Stomach smooth muscle (tissue), 2 donors: Measurements from ENCODE around the gene KRT71.
"Not testable (repeated sequence)": the region's sequence is repeated elsewhere in the genome, so short reads cannot be mapped to it uniquely, and the experiment has no call there.

Experiments
- H3K27ac ChIP-seq: one replicate; pipeline ENCODE4 v1.7.0; 2013; ENCODE audit warnings: mild to moderate bottlenecking, low read length, inconsistent platforms
- H3K27me3 ChIP-seq, 2 donors: one replicate each; pipeline ENCODE4 v1.7.0; 2013; ENCODE audit warnings: low read length in 2 of 2; ENCODE audit not compliant: insufficient read depth in 2 of 2, control insufficient read depth in 1 of 2
- H3K36me3 ChIP-seq, 2 donors: one replicate each; pipeline ENCODE4 v1.7.0; 2013; ENCODE audit warnings: low read length in 2 of 2; ENCODE audit not compliant: control insufficient read depth in 2 of 2, insufficient read depth in 2 of 2
- H3K4me1 ChIP-seq: one replicate; pipeline ENCODE4 v1.7.0; 2013; ENCODE audit warnings: low read length; ENCODE audit not compliant: control insufficient read depth, insufficient read depth
- H3K4me3 ChIP-seq, 2 donors: one replicate each; pipeline ENCODE4 v1.7.0; 2013; ENCODE audit warnings: low read length in 2 of 2
- H3K9ac ChIP-seq, 2 donors: one replicate each; pipeline ENCODE4 v1.7.0; 2013; ENCODE audit warnings: low read length in 2 of 2, mild to moderate bottlenecking in 1 of 2
- H3K9me3 ChIP-seq, 2 donors: one replicate each; pipeline ENCODE4 v1.7.0; 2013; ENCODE audit warnings: low read length in 2 of 2; ENCODE audit not compliant: control insufficient read depth in 2 of 2
- donor health status: healthy.
- donor health status: Pancreatic carcinoma.

The KRT71 gene

GRCh38 chr12:52514471-52515318 lies 38.2 kb downstream of the KRT71 start:
- Histone ChIP-seq H3K9ac (no peak overlapping the region), H3K36me3 (no peaks in the 10 kb centered on the region), H3K4me3 (no peak overlapping the region), H3K4me1 (peaks cover 17% of the 10 kb centered on the region), H3K27ac (peak overlapping the region; percentile 37), H3K9me3 (no peaks in the 10 kb centered on the region), H3K27me3 (no peaks in the 10 kb centered on the region)

- Histone ChIP-seq H3K4me1 (peaks cover 17% of the 10 kb centered on the region), H3K9me3 (no peaks in the 10 kb centered on the region)
These were observed 39.2 kb downstream of the KRT71 start for GRCh38 chr12:52513736-52514135.

GRCh38 chr12:52508211-52508610 lies 44.7 kb downstream of the KRT71 start:
- Histone ChIP-seq H3K36me3 (no peaks in the 10 kb centered on the region), H3K9me3 (no peaks in the 10 kb centered on the region), H3K4me3 (no peak overlapping the region), H3K9ac (no peak overlapping the region), H3K27ac (no peak overlapping the region), H3K4me1 (peaks cover 6% of the 10 kb centered on the region), H3K27me3 (no peaks in the 10 kb centered on the region)

More at GRCh38 chr12:52513736-52514135, 39.2 kb downstream of the KRT71 start:
- H3K27ac ChIP-seq = no peak overlapping the region
- no peaks in the 10 kb centered on the region for H3K27me3 ChIP-seq
- H3K9ac ChIP-seq = no peak overlapping the region
- no peak overlapping the region for H3K4me3 ChIP-seq
- H3K36me3 ChIP-seq = no peaks in the 10 kb centered on the region

- Histone ChIP-seq H3K9ac (no peak overlapping the region), H3K4me1 (peaks cover 2% of the 10 kb centered on the region)
These were observed 45.9 kb downstream of the KRT71 start for GRCh38 chr12:52506858-52507715.

GRCh38 chr12:52502877-52503276 lies 50.1 kb downstream of the KRT71 start:
- Histone ChIP-seq H3K36me3 (no peaks in the 10 kb centered on the region), H3K4me1 (no peaks in the 10 kb centered on the region), H3K4me3 (no peak overlapping the region), H3K9me3 (no peaks in the 10 kb centered on the region), H3K9ac (no peak overlapping the region), H3K27ac (no peak overlapping the region), H3K27me3 (no peaks in the 10 kb centered on the region)

More at GRCh38 chr12:52506858-52507715, 45.9 kb downstream of the KRT71 start:
- Histone ChIP-seq H3K4me3 (no peak overlapping the region), H3K27me3 (no peaks in the 10 kb centered on the region), H3K36me3 (no peaks in the 10 kb centered on the region), H3K9me3 (no peaks in the 10 kb centered on the region), H3K27ac (no peak overlapping the region)

GRCh38 chr12:52501490-52501889 lies 51.5 kb downstream of the KRT71 start:
- Histone ChIP-seq H3K4me3 (no peak overlapping the region), H3K36me3 (no peaks in the 10 kb centered on the region), H3K4me1 (no peaks in the 10 kb centered on the region), H3K27me3 (no peaks in the 10 kb centered on the region), H3K9ac (no peak overlapping the region), H3K9me3 (no peaks in the 10 kb centered on the region), H3K27ac (no peak overlapping the region)

GRCh38 chr12:52500574-52500973 lies 52.4 kb downstream of the KRT71 start:
- not testable (repeated sequence) for H3K4me1 ChIP-seq, H3K9ac ChIP-seq, H3K36me3 ChIP-seq, H3K27ac ChIP-seq, H3K27me3 ChIP-seq, H3K9me3 ChIP-seq, H3K4me3 ChIP-seq

GRCh38 chr12:52499806-52500560 lies 53.0 kb downstream of the KRT71 start:
- H3K9me3 ChIP-seq = no peaks in the 10 kb centered on the region
- no peak overlapping the region for H3K27ac ChIP-seq
- H3K9ac ChIP-seq = no peak overlapping the region
- no peaks in the 10 kb centered on the region for H3K27me3 ChIP-seq
- no peak overlapping the region for H3K4me3 ChIP-seq
- H3K4me1 ChIP-seq = peaks cover 2% of the 10 kb centered on the region
- no peaks in the 10 kb centered on the region for H3K36me3 ChIP-seq

- H3K4me1 ChIP-seq = peaks cover 2% of the 10 kb centered on the region
- no peaks in the 10 kb centered on the region for H3K36me3 ChIP-seq
- H3K9ac ChIP-seq = no peak overlapping the region
- H3K9me3 ChIP-seq = no peaks in the 10 kb centered on the region
- H3K4me3 ChIP-seq = no peak overlapping the region
- H3K27ac ChIP-seq = no peak overlapping the region
- no peaks in the 10 kb centered on the region for H3K27me3 ChIP-seq
These were observed 54.0 kb downstream of the KRT71 start for GRCh38 chr12:52498946-52499345.

- Histone ChIP-seq H3K4me3 (no peak overlapping the region), H3K9me3 (no peaks in the 10 kb centered on the region), H3K27me3 (no peaks in the 10 kb centered on the region), H3K27ac (no peak overlapping the region), H3K9ac (no peak overlapping the region), H3K36me3 (no peaks in the 10 kb centered on the region), H3K4me1 (peaks cover 2% of the 10 kb centered on the region)
These were observed 55.0 kb downstream of the KRT71 start for GRCh38 chr12:52497975-52498374.
